Right atrium auricular region (tissue), 2 donors: ENCODE measurements around the gene ACTN3. TPM values are rescaled to one million over a fixed set of nuclear protein-coding genes. Genes with fewer than 3 reads are reported as not detected.

Experiments used
- DNase-seq: peaks from one replicate; pipeline ENCODE4 v3.0.0-alpha.2; 2019; ENCODE audit warnings: low spot score
- H3K27ac ChIP-seq, 2 donors: fragments of 200-600 bp; sonication (generic); 1 replicate in 1 of 2; 2 replicates in 1 of 2; pipeline ENCODE4 v1.5.1; 2016 to 2019
- H3K27me3 ChIP-seq, 2 donors: fragments of 200-600 bp; sonication (generic); one replicate each; pipeline versions ENCODE4 v1.5.1 to v1.6.0; 2017 to 2019
- H3K36me3 ChIP-seq: fragments of 200-600 bp; sonication (generic); one replicate; pipeline ENCODE4 v1.5.1; 2016
- H3K4me1 ChIP-seq, 2 donors: fragments of 200-600 bp; sonication (generic); one replicate each; pipeline versions ENCODE4 v1.5.1 to v1.6.0; 2017 to 2019
- H3K4me3 ChIP-seq, 2 donors: fragments of 200-600 bp; sonication (generic); 1 replicate in 1 of 2; 2 replicates in 1 of 2; pipeline ENCODE4 v1.5.1; 2017 to 2019; ENCODE audit warnings: mild to moderate bottlenecking in 1 of 2, moderate library complexity in 1 of 2
- H3K9me3 ChIP-seq, 2 donors: fragments of 200-600 bp; sonication (generic); one replicate each; pipeline ENCODE4 v1.5.1; 2019
- total RNA-seq, 2 donors: library from RNA; depleted of rRNA; stranded (reverse); fragments of >200 nt; gene quantifications; one replicate each; pipeline ENCODE4 v1.1.0, GENCODE V29; 2016
- TF ChIP-seq, protein P1 (sequence below), 2 donors: fragments of 200-600 bp; sonication (generic); IDR thresholded peaks; one replicate each; pipeline ENCODE4 v1.5.1; 2019; ENCODE audit warnings: antibody characterized with exemption in 2 of 2

The ACTN3 gene
- total RNA-seq, 2 donors from 2014 or later, result not detected

DNA sequence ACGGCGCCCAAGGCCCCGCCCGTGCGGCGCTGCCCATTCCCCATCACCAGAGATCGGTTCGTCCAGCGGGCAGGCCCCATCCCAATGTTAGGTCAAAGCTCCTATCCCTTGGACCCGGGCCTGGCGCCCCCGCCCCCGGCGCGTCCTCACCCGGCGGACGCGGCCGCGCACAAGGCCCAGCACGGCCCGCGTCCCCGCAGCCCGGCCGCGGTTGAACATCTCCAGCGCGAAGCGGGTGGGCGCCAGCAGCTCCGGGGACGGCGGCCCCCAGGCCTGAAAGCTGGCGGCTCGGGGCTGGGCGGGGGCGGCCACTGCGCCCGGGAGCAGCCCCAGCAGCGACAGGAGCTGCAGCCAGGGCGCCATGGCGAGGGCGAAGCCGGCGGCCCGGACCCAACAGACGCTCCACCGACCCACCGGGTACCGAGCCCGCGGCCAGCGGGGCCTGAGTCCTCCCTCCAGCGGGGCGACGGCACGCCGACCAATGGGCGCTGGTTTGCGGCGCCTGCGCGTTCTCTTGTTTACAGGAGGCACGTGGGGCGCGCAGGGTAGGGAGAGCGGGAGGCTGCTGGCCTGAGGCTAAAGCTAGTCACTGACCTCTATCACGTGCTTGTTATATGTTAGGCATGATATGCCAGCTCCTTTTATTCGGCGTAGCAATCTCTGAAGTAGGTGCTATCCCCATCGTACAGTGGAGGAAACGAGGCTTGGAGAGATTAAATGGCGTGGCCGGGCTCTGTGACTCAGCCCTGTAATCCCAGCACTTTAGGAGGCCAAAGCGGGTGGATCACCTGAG is 21.6 kb downstream of the ACTN3 start, which contains the start of gene CTSF:
CTSF (minus strand) TSS at position 483 of the 793 bp plus-strand sequence; CDS start at position 363, 120 bp downstream.
- Histone ChIP-seq H3K27ac (peak within 1 kb of the TSS; percentile 19 to 25), H3K9me3 (no peaks in the 10 kb centered on the region), H3K4me3 (peak within 1 kb of the TSS; percentile 46 to 68), H3K4me1 (peaks cover 0 to 14% of the 10 kb centered on the region in 2 donors), H3K36me3 (peaks cover 9% of the 10 kb centered on the region), H3K27me3 (no peaks in the 10 kb centered on the region)
- TF ChIP-seq, protein P1, sequence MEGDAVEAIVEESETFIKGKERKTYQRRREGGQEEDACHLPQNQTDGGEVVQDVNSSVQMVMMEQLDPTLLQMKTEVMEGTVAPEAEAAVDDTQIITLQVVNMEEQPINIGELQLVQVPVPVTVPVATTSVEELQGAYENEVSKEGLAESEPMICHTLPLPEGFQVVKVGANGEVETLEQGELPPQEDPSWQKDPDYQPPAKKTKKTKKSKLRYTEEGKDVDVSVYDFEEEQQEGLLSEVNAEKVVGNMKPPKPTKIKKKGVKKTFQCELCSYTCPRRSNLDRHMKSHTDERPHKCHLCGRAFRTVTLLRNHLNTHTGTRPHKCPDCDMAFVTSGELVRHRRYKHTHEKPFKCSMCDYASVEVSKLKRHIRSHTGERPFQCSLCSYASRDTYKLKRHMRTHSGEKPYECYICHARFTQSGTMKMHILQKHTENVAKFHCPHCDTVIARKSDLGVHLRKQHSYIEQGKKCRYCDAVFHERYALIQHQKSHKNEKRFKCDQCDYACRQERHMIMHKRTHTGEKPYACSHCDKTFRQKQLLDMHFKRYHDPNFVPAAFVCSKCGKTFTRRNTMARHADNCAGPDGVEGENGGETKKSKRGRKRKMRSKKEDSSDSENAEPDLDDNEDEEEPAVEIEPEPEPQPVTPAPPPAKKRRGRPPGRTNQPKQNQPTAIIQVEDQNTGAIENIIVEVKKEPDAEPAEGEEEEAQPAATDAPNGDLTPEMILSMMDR (IDR thresholded peaks at IDR 0.05), result no peak
- DNase-seq, result peak; percentile 83

DNA sequence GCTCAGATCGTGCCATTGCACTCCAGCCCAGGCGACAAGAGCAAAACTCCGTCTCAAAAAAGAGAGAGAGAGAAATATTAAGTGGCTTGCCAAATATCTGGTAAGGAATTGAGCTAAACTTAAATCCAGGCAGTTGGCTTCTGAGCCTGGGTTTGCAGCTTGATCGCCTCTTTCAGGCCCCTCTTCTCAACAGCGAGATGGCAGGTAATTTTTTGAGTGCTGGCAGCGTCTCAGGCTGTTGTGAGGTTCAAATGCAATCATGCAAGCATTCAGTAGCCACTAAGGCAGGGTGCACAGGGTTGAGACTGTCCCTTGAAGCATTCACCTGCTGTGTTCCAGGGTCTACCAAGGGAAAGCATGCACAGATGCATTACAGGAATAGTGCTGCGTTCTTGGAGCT is 22.4 kb downstream of the ACTN3 start:
- Histone ChIP-seq H3K36me3 (peaks cover 5% of the 10 kb centered on the region), H3K27me3 (no peaks in the 10 kb centered on the region), H3K9me3 (no peaks in the 10 kb centered on the region), H3K4me1 (peaks cover 0 to 14% of the 10 kb centered on the region in 2 donors), H3K4me3 (peak overlapping the region in 1 of 2 donors; percentile 68), H3K27ac (peak overlapping the region in 1 of 2 donors; percentile 19)
- TF ChIP-seq, protein P1 (IDR thresholded peaks at IDR 0.05), result no peak
- no peak for DNase-seq

DNA sequence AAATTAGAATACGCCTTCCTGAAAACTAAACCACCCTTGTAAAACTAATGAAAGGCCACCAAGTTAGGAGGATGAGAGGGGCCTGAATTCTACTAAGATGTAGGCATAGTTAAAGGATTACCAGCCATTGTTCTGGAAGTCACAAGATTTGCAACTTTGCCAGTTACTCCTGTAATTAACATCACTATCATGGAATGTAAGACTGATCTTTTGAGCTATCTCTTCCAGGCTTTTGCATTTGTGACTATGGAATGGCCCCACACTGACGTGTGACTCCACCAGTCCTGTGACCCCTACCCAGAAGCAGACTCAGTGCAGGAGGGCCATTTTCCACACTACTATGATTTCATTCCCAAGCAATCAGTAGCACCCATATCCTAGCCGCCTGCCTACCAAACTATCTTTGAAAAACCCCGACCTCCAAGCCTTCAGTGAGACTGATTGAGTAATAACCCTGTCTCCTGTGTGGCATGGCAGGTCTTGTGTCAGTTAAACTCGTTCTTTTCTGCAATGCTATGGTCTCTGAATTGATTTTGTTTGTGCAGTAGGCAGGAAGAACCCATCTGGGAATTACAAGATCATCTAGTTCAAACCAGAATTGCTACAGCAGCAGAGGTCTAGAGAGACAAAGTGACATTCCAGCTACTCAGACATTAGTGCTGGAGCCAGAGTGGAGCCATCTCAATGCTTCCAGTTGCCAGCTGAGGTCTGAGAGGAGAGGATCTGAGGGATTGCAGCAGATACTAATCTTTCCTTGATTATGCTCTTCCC is 23.6 kb downstream of the ACTN3 start:
- Histone ChIP-seq H3K36me3 (peaks cover 5% of the 10 kb centered on the region), H3K27me3 (no peaks in the 10 kb centered on the region), H3K4me3 (no peak overlapping the region), H3K4me1 (peaks cover 0 to 14% of the 10 kb centered on the region in 2 donors), H3K9me3 (no peaks in the 10 kb centered on the region), H3K27ac (no peak overlapping the region)
- TF ChIP-seq, protein P1 (IDR thresholded peaks at IDR 0.05), result no peak
- DNase-seq, result no peak

DNA sequence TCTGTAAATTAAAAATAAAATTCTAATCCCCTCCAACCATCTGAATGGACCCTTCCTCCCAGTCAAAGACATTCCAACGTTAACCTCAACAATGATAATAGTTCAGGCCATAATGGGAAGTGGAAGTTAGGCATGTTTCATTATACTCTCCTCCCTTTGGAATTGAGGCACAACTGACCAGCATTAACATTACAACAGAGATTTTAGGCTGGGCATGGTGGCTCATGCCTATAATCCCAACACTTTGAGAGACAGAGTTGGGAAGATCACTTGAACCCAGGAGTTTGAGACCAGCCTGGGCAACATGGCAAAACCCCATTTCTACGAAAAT is 24.1 kb downstream of the ACTN3 start:
- H3K36me3 ChIP-seq, result peaks cover 2% of the 10 kb centered on the region
- TF ChIP-seq, protein P1 (IDR thresholded peaks at IDR 0.05), result no peak
- DNase-seq, result no peak
- H3K27ac ChIP-seq, result no peak overlapping the region
- H3K27me3 ChIP-seq, result no peaks in the 10 kb centered on the region
- H3K4me1 ChIP-seq, result peaks cover 0 to 14% of the 10 kb centered on the region in 2 donors
- H3K4me3 ChIP-seq, result no peak overlapping the region
- H3K9me3 ChIP-seq, result no peaks in the 10 kb centered on the region

DNA sequence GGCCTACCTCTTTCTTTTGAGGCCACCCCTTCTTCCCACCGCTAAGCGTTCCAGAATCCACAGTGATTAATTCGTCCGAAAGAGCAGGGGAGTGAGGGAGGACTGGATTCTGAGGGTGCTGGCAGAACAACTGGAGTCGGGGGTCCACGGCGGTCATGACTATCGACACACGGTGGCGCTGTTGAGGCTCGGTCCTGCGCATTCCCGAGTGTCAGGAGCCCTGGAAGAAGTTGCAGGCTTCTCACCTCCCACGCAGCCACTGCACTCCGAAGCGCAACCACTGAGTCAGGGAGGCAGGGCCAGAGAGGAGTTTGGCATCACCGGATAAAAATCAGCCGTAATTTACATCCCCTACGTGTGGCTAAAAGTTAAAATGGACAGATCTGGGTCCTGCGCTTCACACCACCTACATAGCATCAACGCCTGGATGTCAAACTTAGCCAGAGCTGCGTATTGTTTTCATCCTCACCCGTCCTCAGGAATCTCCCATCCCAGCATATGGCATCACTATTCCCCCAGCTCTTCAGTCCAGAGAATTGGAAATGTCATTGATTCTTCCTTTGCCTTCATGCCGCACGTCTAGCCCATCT is 32.4 kb downstream of the ACTN3 start:
- DNase-seq, result peak; percentile 86
- Histone ChIP-seq H3K9me3 (no peaks in the 10 kb centered on the region), H3K4me1 (peaks cover 0 to 8% of the 10 kb centered on the region in 2 donors), H3K27ac (no peak overlapping the region), H3K4me3 (no peak overlapping the region), H3K36me3 (no peaks in the 10 kb centered on the region), H3K27me3 (no peaks in the 10 kb centered on the region)
- TF ChIP-seq, protein P1 (IDR thresholded peaks at IDR 0.05), result peak; percentile 77 to 90
